ENCODE measurements around the gene CFAP46.

Gene CFAP46

GRCh38 chr10:132865851-132866600, 76.3 kb downstream of the CFAP46 start:
- DNase-seq (ENCODE audit: low read depth in 1 of 2, low spot score in 1 of 2): no peak

GRCh38 chr10:132865171-132865631, 77.2 kb downstream of the CFAP46 start:
- DNase-seq (ENCODE audit: low read depth in 1 of 2, low spot score in 1 of 2): no peak

- no peak for DNase-seq (ENCODE audit: low read depth in 1 of 2, low spot score in 1 of 2)
These were observed 79.6 kb downstream of the CFAP46 start for GRCh38 chr10:132862485-132863420.

- no peak for DNase-seq (ENCODE audit: low read depth in 1 of 2, low spot score in 1 of 2)
These were observed 80.4 kb downstream of the CFAP46 start for GRCh38 chr10:132861884-132862461.

- DNase-seq (ENCODE audit: low read depth in 1 of 2, low spot score in 1 of 2): no peak
These were observed 81.2 kb downstream of the CFAP46 start for GRCh38 chr10:132861116-132861691.

GRCh38 chr10:132860532-132860931, 81.8 kb downstream of the CFAP46 start:
- no peak for DNase-seq (ENCODE audit: low read depth in 1 of 2, low spot score in 1 of 2)

- DNase-seq (ENCODE audit: low read depth in 1 of 2, low spot score in 1 of 2): no peak
These were observed 83.1 kb downstream of the CFAP46 start for GRCh38 chr10:132859084-132859855.

GRCh38 chr10:132858121-132859081, 84.0 kb downstream of the CFAP46 start:
- DNase-seq (ENCODE audit: low read depth in 1 of 2, low spot score in 1 of 2): no peak

- no peak for DNase-seq (ENCODE audit: low read depth in 1 of 2, low spot score in 1 of 2)
These were observed 85.4 kb downstream of the CFAP46 start for GRCh38 chr10:132856869-132857524.

- no peak for DNase-seq (ENCODE audit: low read depth in 1 of 2, low spot score in 1 of 2)
These were observed 86.5 kb downstream of the CFAP46 start for GRCh38 chr10:132855889-132856288.

- DNase-seq (ENCODE audit: low read depth in 1 of 2, low spot score in 1 of 2): no peak
These were observed 90.9 kb downstream of the CFAP46 start for GRCh38 chr10:132851451-132851850.

- no peak for DNase-seq (ENCODE audit: low read depth in 1 of 2, low spot score in 1 of 2)
These were observed 91.5 kb downstream of the CFAP46 start for GRCh38 chr10:132850896-132851295.

GRCh38 chr10:132850246-132850645, 92.1 kb downstream of the CFAP46 start:
- no peak for DNase-seq (ENCODE audit: low read depth in 1 of 2, low spot score in 1 of 2)

GRCh38 chr10:132849546-132850031, 92.8 kb downstream of the CFAP46 start:
- DNase-seq (ENCODE audit: low read depth in 1 of 2, low spot score in 1 of 2): no peak

- no peak for DNase-seq (ENCODE audit: low read depth in 1 of 2, low spot score in 1 of 2)
These were observed 93.3 kb downstream of the CFAP46 start for GRCh38 chr10:132848951-132849545.

- DNase-seq (ENCODE audit: low read depth in 1 of 2, low spot score in 1 of 2): no peak
These were observed 94.1 kb downstream of the CFAP46 start for GRCh38 chr10:132848291-132848701.

GRCh38 chr10:132847856-132848255, 94.5 kb downstream of the CFAP46 start:
- no peak for DNase-seq (ENCODE audit: low read depth in 1 of 2, low spot score in 1 of 2)

- DNase-seq (ENCODE audit: low read depth in 1 of 2, low spot score in 1 of 2): no peak
These were observed 95.0 kb downstream of the CFAP46 start for GRCh38 chr10:132847416-132847777.

Data from activated CD4-positive, alpha-beta T cell treated with anti-CD3 and anti-CD28 coated beads, Interleukin-2, amount 50 U/mL, for 24 hours (primary cell).